NAMALWA (cell line): ENCODE measurements around the gene TAF4.
"Not testable (repeated sequence)": the region's sequence is repeated elsewhere in the genome, so short reads cannot be mapped to it uniquely, and the experiment has no call there.

Experiments
- DNase-seq: peaks from one replicate; pipeline ENCODE4 v3.0.0-alpha.2; 2015; ENCODE audit warnings: low spot score

The TAF4 gene

GRCh38 chr20:61948586-61949362 is 116.9 kb downstream of the TAF4 start:
- no peak for DNase-seq

GRCh38 chr20:61948056-61948455 is 117.6 kb downstream of the TAF4 start:
- not testable (repeated sequence) for DNase-seq

DNA sequence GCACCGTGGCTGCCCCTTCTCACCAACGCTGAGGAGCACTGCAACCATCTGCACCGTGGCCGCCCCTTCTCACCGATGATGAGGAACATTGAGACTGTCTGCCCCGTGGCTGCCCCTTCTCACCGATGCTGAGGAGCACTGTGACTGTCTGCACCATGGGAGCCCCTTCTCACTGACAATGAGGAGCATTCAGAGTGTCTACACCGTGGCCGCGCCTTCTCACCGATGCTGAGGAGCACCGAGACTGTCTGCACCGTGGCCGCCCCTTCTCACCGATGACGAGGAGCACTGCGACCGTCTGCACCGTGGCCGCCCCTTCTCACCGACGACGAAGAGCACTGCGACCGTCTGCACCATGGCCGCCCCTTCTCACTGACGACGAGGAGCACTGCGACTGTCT is 120.2 kb downstream of the TAF4 start:
- DNase-seq = not testable (repeated sequence)

- not testable (repeated sequence) for DNase-seq
Measured at GRCh38 chr20:61944967-61945366, 120.7 kb downstream of the TAF4 start.

DNA sequence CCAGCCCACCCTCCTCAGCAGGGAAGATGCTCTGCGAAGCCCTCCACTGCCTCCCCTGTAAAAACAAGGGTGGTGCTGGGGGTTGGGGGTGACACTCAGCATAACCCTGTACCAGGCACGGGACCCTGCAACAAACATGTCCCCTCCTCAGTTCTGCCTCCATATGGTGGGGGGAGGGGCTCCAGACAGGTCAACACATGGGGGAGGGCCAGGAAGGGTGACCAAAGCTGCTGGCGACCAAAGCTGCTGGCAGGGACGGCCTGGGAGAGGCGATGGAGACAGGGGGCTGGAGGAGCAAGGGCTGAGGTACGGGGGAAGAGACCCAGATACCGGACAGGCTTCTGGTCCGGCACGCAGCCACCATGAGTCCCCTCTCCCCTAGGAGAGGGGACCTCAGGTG is 123.2 kb downstream of the TAF4 start:
- DNase-seq = no peak

DNA sequence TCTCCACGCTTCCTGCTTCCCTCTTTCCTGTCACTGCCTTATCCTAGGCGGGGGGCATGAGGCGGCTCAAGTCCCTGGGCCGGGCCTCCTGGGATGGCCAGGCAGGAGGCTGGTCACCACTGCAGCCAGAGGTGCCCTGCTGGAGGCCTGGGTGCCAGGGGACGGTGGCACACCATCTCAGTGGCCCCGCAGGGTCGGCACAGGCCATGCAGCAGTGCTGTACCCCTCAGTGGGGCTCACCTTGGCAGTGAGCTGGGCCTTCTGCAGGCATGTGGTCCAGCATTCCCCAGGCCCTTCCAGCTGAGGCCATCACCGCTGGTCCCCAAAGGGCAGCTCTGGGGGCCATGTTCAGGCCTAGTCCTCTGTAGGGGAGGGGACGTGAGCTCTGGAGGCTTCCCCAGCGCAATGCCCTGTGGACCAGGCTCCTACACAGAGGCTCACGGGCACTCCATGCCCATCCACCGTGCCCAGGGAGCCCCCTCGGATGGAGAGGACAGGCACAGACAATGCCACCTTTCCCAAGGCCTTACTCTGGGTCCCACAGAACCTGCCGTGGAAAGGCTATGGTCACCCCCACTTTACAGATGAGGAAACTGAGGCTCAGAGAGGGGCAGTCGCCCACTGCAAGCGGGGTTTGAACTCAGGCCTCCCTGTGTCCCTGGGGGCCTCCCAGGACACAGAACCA is 123.8 kb downstream of the TAF4 start:
- no peak for DNase-seq

DNA sequence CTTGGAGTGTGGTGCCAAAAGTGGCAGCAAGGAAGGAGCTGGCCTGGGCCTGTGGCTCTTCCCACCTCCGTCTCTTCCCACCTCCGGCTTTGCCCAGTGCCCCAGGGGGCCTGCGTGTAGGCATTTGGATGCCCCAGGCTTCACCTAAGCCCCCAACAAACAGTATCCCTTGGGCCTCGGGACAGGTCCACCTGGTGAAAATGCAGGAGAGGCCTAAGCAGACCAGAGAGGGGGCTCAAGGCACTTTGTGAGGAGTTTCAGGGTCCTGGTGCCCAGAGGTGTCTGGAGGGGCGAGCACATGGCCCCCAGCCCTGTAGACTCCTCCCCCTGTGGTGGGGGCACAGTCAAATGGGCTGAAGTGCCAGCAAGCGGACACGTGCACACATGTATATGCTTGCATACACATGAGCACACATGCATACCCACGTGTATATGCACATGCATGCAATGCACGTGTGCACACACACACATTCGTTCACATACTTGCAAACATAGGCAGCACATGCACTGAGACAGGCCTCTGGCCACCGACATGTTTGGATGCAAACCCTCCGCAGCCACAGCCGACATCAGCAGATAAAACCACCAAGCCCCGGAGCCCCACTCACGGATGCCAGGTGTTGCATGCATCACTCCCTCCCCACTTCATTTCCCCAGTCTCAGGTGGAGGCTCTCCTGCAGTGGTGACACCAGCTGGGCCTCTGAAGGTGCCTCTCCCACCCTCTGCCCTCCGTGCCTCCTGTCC is 124.5 kb downstream of the TAF4 start:
- DNase-seq = no peak

GRCh38 chr20:61940491-61940890 is 125.2 kb downstream of the TAF4 start:
- no peak for DNase-seq

DNA sequence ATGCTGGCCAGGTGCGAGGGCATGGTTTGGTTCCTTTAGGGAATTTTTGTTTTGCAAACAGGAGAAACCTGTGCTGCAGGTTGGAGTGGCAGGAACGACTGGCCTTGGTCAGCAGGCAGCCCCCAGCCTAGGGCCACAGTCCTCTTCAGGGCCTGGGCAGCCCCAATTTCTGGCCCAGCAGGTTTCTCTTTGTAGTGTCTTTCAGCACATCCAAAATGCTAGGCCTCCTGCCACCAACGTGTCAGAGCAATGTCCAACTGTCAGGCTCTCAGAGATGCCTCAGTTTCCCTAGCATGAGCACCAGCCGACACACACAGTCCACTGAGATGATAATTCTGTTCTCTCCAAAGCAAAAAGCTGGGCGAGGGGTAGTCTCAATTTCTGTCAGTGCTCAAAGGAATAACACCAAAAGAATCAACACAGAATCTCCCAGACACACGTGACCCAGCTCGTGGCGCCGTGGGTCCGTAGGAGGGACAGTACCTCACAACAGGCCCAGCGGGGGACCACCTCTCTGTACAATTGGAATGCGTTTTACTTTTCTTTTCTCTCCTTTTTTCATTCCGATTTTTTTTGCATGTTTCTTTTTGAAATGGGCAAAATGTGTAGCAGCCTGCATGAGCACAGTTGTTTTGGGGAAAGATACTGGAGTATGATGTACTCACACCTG is 125.9 kb downstream of the TAF4 start:
- DNase-seq = no peak

GRCh38 chr20:61938839-61939690 is 126.6 kb downstream of the TAF4 start:
- no peak for DNase-seq

GRCh38 chr20:61937963-61938838 is 127.5 kb downstream of the TAF4 start:
- no peak for DNase-seq

- DNase-seq = no peak
Measured at GRCh38 chr20:61937146-61937962, 128.3 kb downstream of the TAF4 start.

- no peak for DNase-seq
Measured at GRCh38 chr20:61936701-61937131, 129.0 kb downstream of the TAF4 start.

GRCh38 chr20:61935926-61936700 is 129.6 kb downstream of the TAF4 start:
- DNase-seq = no peak

- no peak for DNase-seq
Measured at GRCh38 chr20:61934716-61935530, 130.8 kb downstream of the TAF4 start.

DNA sequence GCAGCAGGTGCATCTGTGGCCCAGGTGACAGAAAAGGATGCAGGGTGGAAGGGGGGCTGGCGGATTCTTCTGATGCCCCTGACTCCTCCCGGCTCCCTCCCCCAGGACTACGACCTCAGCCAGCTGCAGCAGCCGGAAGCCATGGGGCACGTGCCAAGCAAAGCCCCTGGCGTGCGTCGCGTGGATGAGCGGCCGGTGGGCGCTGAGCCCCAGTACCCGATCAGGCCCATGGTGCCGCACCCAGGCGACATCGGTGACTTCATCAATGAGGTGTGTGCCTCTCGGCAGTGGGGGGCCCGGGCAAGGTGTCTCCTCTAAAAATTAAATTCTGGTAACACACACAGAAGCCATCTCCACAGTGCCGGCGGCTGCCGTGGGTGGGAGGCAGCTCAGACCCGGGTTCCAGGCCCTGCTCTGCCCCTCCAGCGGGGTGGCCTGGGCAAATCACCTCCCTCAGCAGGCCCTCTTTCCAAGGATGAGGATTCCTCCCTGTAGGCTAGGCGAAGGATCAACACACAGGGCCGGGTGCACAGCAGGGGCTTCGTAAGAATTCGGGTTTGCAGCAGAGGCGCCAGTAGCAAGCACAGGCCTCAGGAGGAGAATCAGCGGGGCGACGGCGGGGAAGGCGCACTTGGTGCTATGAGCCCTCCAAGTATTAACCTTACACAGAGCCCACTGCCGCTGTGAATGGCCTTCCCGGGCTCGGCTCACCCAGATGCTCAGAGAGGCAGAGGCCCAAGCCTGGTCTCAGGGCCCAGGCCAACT is 131.5 kb downstream of the TAF4 start:
- no peak for DNase-seq

DNA sequence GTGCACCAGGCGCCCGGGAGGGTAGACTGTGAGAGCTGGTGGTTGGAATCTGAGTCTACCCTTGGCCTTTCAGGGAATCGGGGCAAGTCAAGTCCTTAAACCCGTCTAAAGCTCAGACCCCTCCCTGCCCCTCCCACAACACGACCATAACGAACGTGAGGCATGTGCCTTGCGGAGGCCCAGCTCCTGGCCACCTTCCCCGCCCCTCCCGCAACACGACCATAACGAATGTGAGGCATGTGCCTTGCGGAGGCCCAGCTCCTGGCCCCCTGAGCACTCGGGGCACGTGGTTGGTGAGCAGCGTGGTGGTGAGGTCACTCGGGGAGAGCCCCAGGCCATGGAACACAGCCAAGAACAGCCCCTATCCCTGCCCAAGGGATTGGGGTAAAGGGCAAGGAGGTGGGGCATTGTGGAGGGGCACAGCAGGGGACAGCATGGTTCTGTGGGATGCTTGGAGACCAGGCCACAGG is 132.2 kb downstream of the TAF4 start:
- no peak for DNase-seq
